Measurements from ENCODE around the gene CDC34.

Gene CDC34

GRCh38 chr19:543910-544608 lies 12.5 kb downstream of the CDC34 start, which contains the start of gene GZMM:
TSS of gene GZMM (plus strand) at chr19:544053. CDS start at chr19:544072, 19 bp downstream.
- no peak for DNase-seq

- no peak for DNase-seq
These were observed 15.6 kb downstream of the CDC34 start for GRCh38 chr19:547117-547516.

- DNase-seq, result no peak
These were observed 16.5 kb downstream of the CDC34 start for GRCh38 chr19:547836-548720.

- no peak for DNase-seq
These were observed 17.6 kb downstream of the CDC34 start for GRCh38 chr19:548886-549830.

- no peak for DNase-seq
These were observed 23.3 kb downstream of the CDC34 start for GRCh38 chr19:554817-555216.

GRCh38 chr19:555474-555808 lies 23.9 kb downstream of the CDC34 start:
- no peak for DNase-seq

- DNase-seq, result no peak
These were observed 25.2 kb downstream of the CDC34 start for GRCh38 chr19:556611-557382.

GRCh38 chr19:558770-559439 lies 27.3 kb downstream of the CDC34 start:
- no peak for DNase-seq

GRCh38 chr19:560121-560520 lies 28.6 kb downstream of the CDC34 start:
- DNase-seq, result peak; percentile 10

- peak; percentile 71 for DNase-seq
These were observed 34.8 kb downstream of the CDC34 start for GRCh38 chr19:566403-566802.

GRCh38 chr19:566844-567243 lies 35.3 kb downstream of the CDC34 start:
- no peak for DNase-seq

- no peak for DNase-seq
These were observed 35.8 kb downstream of the CDC34 start for GRCh38 chr19:567296-567900.

- no peak for DNase-seq
These were observed 38.7 kb downstream of the CDC34 start for GRCh38 chr19:570251-570686.

GRCh38 chr19:570937-571565 lies 39.5 kb downstream of the CDC34 start:
- peak; percentile 68 for DNase-seq

GRCh38 chr19:571566-571974 lies 40.0 kb downstream of the CDC34 start:
- DNase-seq, result peak; percentile 9

GRCh38 chr19:572140-572742 lies 40.7 kb downstream of the CDC34 start, which contains the start of gene BSG:
TSS of gene BSG (plus strand) at chr19:572596. CDS start at chr19:572635, 39 bp downstream.
- DNase-seq, result peak; percentile 100

GRCh38 chr19:572743-573518 lies 41.4 kb downstream of the CDC34 start:
- peak; percentile 39 for DNase-seq

- DNase-seq, result no peak
These were observed 41.9 kb downstream of the CDC34 start for GRCh38 chr19:573519-573825.
